Mammary epithelial cell (primary cell): ENCODE measurements around the gene TIGD3.

ENCODE experiments used
- CTCF ChIP-seq, 2 donors: IDR thresholded peaks in 1 of 2; conservative IDR thresholded peaks in 1 of 2; 2 replicates each; pipeline ENCODE4 v1.5.1; 2011 to 2012; ENCODE audit warnings: inconsistent platforms in 2 of 2, low read length in 2 of 2, mild to moderate bottlenecking in 2 of 2, control low read depth in 1 of 2, low read depth in 1 of 2; ENCODE audit not compliant: insufficient read depth in 1 of 2; ENCODE audit errors: extremely low read depth in 1 of 2
- EZH2 ChIP-seq: IDR thresholded peaks from 2 replicates; pipeline ENCODE4 v1.6.1; 2012; ENCODE audit warnings: low read length, inconsistent platforms, borderline replicate concordance

- TF ChIP-seq CTCF (conservative IDR thresholded peaks at IDR 0.05 in 1 of 2, IDR thresholded peaks at IDR 0.05 in 1 of 2; ENCODE audit: extremely low read depth in 1 of 2, insufficient read depth in 1 of 2, low read depth in 1 of 2, low read length in 2 of 2) (no peak), EZH2 (no peak)
These were observed 14.3 kb upstream of the TIGD3 start for GRCh38 chr11:65340226-65340625.
